H1 (cell line): ENCODE data around the gene SAMD14. TPM values are rescaled to one million over a fixed set of nuclear protein-coding genes. Genes with fewer than 3 reads are reported as not detected.

Experiments used
- CTCF ChIA-PET: fragments of 300-600 bp; sonication (Branson Sonifier 250); formaldehyde crosslinking; loops from one replicate; lab custom pipeline; 2021; ENCODE audit not compliant: partially characterized antibody; lab: Charles Lee
- POLR2A ChIA-PET: fragments of 300-600 bp; sonication (Branson Sonifier 250); formaldehyde crosslinking; loops from one replicate; lab custom pipeline; 2021; ENCODE audit warnings: inconsistent platforms; ENCODE audit not compliant: partially characterized antibody; lab: Charles Lee
- DNase-seq, 2 experiments: peaks; one replicate each; pipeline versions ENCODE4 v3.0.0 to v3.0.0-alpha.2; 2010 to 2022; ENCODE audit warnings: low spot score in 2 of 2, low read depth in 1 of 2, mixed read lengths in 1 of 2
- FAIRE-seq: peaks from 2 replicates; lab custom pipeline; 2011; peaks lifted over from hg19 to GRCh38; lab: Jason Lieb, UNC
- H2AFZ ChIP-seq: 2 replicates; pipeline ENCODE4 v1.8.1; 2012; ENCODE audit warnings: low read length, inconsistent platforms
- H2AK5ac ChIP-seq: 2 replicates; pipeline ENCODE4 v1.6.1; 2013; ENCODE audit warnings: low read depth, low read length
- H2BK120ac ChIP-seq: replicated peaks from 2 replicates; pipeline ENCODE3; 2013; ENCODE audit warnings: low read depth, low read length, inconsistent platforms
- H2BK12ac ChIP-seq: 2 replicates; pipeline ENCODE4 v1.6.1; 2013; ENCODE audit warnings: low read depth, low read length
- H2BK15ac ChIP-seq: 2 replicates; pipeline ENCODE4 v1.6.1; 2013; ENCODE audit warnings: low read length
- H2BK20ac ChIP-seq: 2 replicates; pipeline ENCODE4 v1.6.1; 2013; ENCODE audit warnings: low read length
- H2BK5ac ChIP-seq: 2 replicates; pipeline ENCODE4 v1.6.1; 2013; ENCODE audit warnings: low read depth, low read length
- H3K14ac ChIP-seq: 2 replicates; pipeline ENCODE4 v1.6.1; 2013; ENCODE audit warnings: inconsistent platforms; ENCODE audit not compliant: insufficient read length
- H3K18ac ChIP-seq: 2 replicates; pipeline ENCODE4 v1.6.1; 2013; ENCODE audit warnings: low read length; ENCODE audit errors: extremely low read depth
- H3K23ac ChIP-seq: 2 replicates; pipeline ENCODE4 v1.6.1; 2013; ENCODE audit warnings: inconsistent platforms; ENCODE audit not compliant: insufficient read length
- H3K23me2 ChIP-seq: 2 replicates; pipeline ENCODE4 v1.6.1; 2013; ENCODE audit warnings: low read depth, low read length
- H3K27ac ChIP-seq: 2 replicates; pipeline ENCODE4 v1.6.1; 2011; ENCODE audit warnings: low read depth, low read length, inconsistent platforms
- H3K27me3 ChIP-seq, 4 experiments: replicated peaks in 1 of 4; 1 replicate in 1 of 4; 2 replicates in 3 of 4; pipeline versions ENCODE4 v1.6.1 to v1.8.1; 2011 to 2013; ENCODE audit warnings: low read length in 3 of 4, mild to moderate bottlenecking in 3 of 4, inconsistent platforms in 2 of 4, mixed read lengths in 2 of 4, moderate library complexity in 1 of 4; ENCODE audit not compliant: control insufficient read depth in 3 of 4, insufficient read depth in 3 of 4; ENCODE audit errors: extremely low read depth in 1 of 4
- H3K36me3 ChIP-seq, 4 experiments: 2 replicates each; pipeline versions ENCODE4 v1.6.1 to v1.8.1; 2011 to 2013; ENCODE audit warnings: mild to moderate bottlenecking in 4 of 4, low read length in 3 of 4, moderate library complexity in 2 of 4, control low read depth in 1 of 4, inconsistent platforms in 1 of 4; ENCODE audit not compliant: insufficient read depth in 4 of 4, control insufficient read depth in 2 of 4
- H3K4ac ChIP-seq: replicated peaks from 2 replicates; pipeline ENCODE3; 2013; ENCODE audit warnings: low read length, low read depth, mixed read lengths, inconsistent platforms; ENCODE audit not compliant: insufficient read length
- H3K4me1 ChIP-seq, 4 experiments: replicated peaks in 1 of 4; 1 replicate in 1 of 4; 2 replicates in 3 of 4; pipeline versions ENCODE4 v1.6.1 to v1.8.1; 2011 to 2013; ENCODE audit warnings: low read length in 3 of 4, inconsistent platforms in 2 of 4, mixed read lengths in 1 of 4; ENCODE audit not compliant: insufficient read depth in 4 of 4, control insufficient read depth in 3 of 4
- H3K4me2 ChIP-seq, 2 experiments: 2 replicates each; pipeline versions ENCODE4 v1.6.1 to v1.8.1; 2011 to 2013; ENCODE audit warnings: low read depth in 2 of 2, low read length in 2 of 2, control low read depth in 1 of 2, inconsistent platforms in 1 of 2, mild to moderate bottlenecking in 1 of 2; ENCODE audit not compliant: insufficient read depth in 1 of 2
- H3K4me3 ChIP-seq, 4 experiments: fragments of 200-600, 300-600 bp in 1 of 4; sonication (generic), shearing (Covaris generic), sonication (Bioruptor Twin) in 1 of 4; 2 replicates each; pipeline versions ENCODE4 v1.5.1 to v1.8.1; 2011 to 2016; ENCODE audit warnings: low read length in 4 of 4, low read depth in 3 of 4, control low read depth in 2 of 4, inconsistent platforms in 2 of 4, mild to moderate bottlenecking in 2 of 4, mixed read lengths in 1 of 4, moderate library complexity in 1 of 4; ENCODE audit not compliant: insufficient read depth in 2 of 4; ENCODE audit errors: extremely low read depth in 1 of 4
- H3K56ac ChIP-seq: replicated peaks from 2 replicates; pipeline ENCODE3; 2013; ENCODE audit warnings: low read depth, mild to moderate bottlenecking, mixed read lengths, low read length, inconsistent platforms; ENCODE audit not compliant: insufficient read length
- H3K79me1 ChIP-seq: 2 replicates; pipeline ENCODE4 v1.6.1; 2013; ENCODE audit warnings: low read depth, low read length, control low read depth
- H3K79me2 ChIP-seq, 2 experiments: 2 replicates each; pipeline versions ENCODE4 v1.6.1 to v1.8.1; 2012 to 2013; ENCODE audit warnings: low read length in 2 of 2, mild to moderate bottlenecking in 2 of 2, inconsistent platforms in 1 of 2; ENCODE audit not compliant: insufficient read depth in 2 of 2, control insufficient read depth in 1 of 2
- H3K9ac ChIP-seq, 4 experiments: replicated peaks in 1 of 4; 1 replicate in 1 of 4; 2 replicates in 3 of 4; pipeline versions ENCODE4 v1.6.1 to v1.8.1; 2011 to 2013; ENCODE audit warnings: low read depth in 3 of 4, low read length in 3 of 4, control low read depth in 2 of 4, mild to moderate bottlenecking in 2 of 4, moderate library complexity in 2 of 4, inconsistent platforms in 1 of 4; ENCODE audit errors: extremely low read depth in 1 of 4
- H3K9me3 ChIP-seq, 2 experiments: 2 replicates each; pipeline versions ENCODE4 v1.6.1 to v1.8.1; 2012 to 2013; ENCODE audit warnings: mild to moderate bottlenecking in 2 of 2, moderate library complexity in 2 of 2, control low read depth in 1 of 2, inconsistent platforms in 1 of 2, low read depth in 1 of 2, low read length in 1 of 2, mixed read lengths in 1 of 2; ENCODE audit not compliant: insufficient read depth in 2 of 2
- H4K20me1 ChIP-seq, 2 experiments: replicated peaks in 1 of 2; 2 replicates each; pipeline versions ENCODE3 to v1.8.1; 2011 to 2013; ENCODE audit warnings: inconsistent platforms in 2 of 2, low read length in 2 of 2, mild to moderate bottlenecking in 1 of 2; ENCODE audit not compliant: insufficient read depth in 2 of 2, control insufficient read depth in 1 of 2
- H4K5ac ChIP-seq: 2 replicates; pipeline ENCODE4 v1.6.1; 2013; ENCODE audit warnings: low read length, low read depth, mixed read lengths, inconsistent platforms; ENCODE audit not compliant: insufficient read length
- H4K8ac ChIP-seq: 2 replicates; pipeline ENCODE4 v1.8.0; 2013; ENCODE audit warnings: mild to moderate bottlenecking, moderate library complexity, low read length, inconsistent platforms; ENCODE audit not compliant: insufficient read depth; ENCODE audit errors: extremely low read depth
- H4K91ac ChIP-seq: replicated peaks from 2 replicates; pipeline ENCODE3; 2013; ENCODE audit warnings: low read length, mixed read lengths, inconsistent platforms; ENCODE audit not compliant: insufficient read length
- ATF2 ChIP-seq: IDR thresholded peaks from 2 replicates; pipeline ENCODE4 v1.6.1; 2012; ENCODE audit warnings: low read length, inconsistent platforms
- BCL11A ChIP-seq, 2 experiments: IDR thresholded peaks; one replicate each; pipeline ENCODE4 v1.6.1; 2011; ENCODE audit warnings: low read depth in 2 of 2, low read length in 2 of 2, mild to moderate bottlenecking in 2 of 2
- GABPA ChIP-seq: IDR thresholded peaks from 2 replicates; pipeline ENCODE4 v1.6.1; 2011; ENCODE audit warnings: mild to moderate bottlenecking, low read length, moderate library complexity, borderline replicate concordance; ENCODE audit not compliant: insufficient read depth
- HDAC6 ChIP-seq: IDR thresholded peaks from one replicate; pipeline ENCODE4 v1.7.1; 2012; ENCODE audit warnings: low read depth, mild to moderate bottlenecking, inconsistent platforms, low read length, moderate library complexity
- KDM4A ChIP-seq: IDR thresholded peaks from one replicate; pipeline ENCODE4 v1.7.1; 2012; ENCODE audit warnings: low read depth, mild to moderate bottlenecking, moderate library complexity, low read length, inconsistent platforms; ENCODE audit not compliant: severe bottlenecking
- KDM5A ChIP-seq: fragments of 200-600 bp; IDR thresholded peaks from 2 replicates; pipeline ENCODE4 v1.7.1; 2012; ENCODE audit warnings: mild to moderate bottlenecking, low read length, inconsistent platforms, mixed read lengths
- MAFK ChIP-seq: IDR thresholded peaks from 2 replicates; pipeline ENCODE4 v1.6.1; 2012; ENCODE audit warnings: low read depth, mild to moderate bottlenecking, improper control_type of control experiment, low read length
- PHF8 ChIP-seq: fragments of 200-600 bp; sonication (generic); conservative IDR thresholded peaks from 2 replicates; pipeline ENCODE4 v1.7.1; 2012; ENCODE audit warnings: low read depth, mild to moderate bottlenecking, inconsistent platforms, low read length, moderate library complexity
- RXRA ChIP-seq: IDR thresholded peaks from 2 replicates; pipeline ENCODE4 v1.6.1; 2011; ENCODE audit warnings: low read depth, mild to moderate bottlenecking, low read length, moderate library complexity; ENCODE audit not compliant: insufficient read depth
- SIN3A ChIP-seq, 2 experiments: IDR thresholded peaks in 1 of 2; conservative IDR thresholded peaks in 1 of 2; 2 replicates each; pipeline ENCODE4 v1.6.1; 2011 to 2012; ENCODE audit warnings: low read length in 2 of 2, improper control_type of control experiment in 1 of 2, low read depth in 1 of 2, mild to moderate bottlenecking in 1 of 2
- SP4 ChIP-seq: IDR thresholded peaks from 2 replicates; pipeline ENCODE4 v1.6.1; 2012; ENCODE audit warnings: low read length, inconsistent platforms
- WGBS, 2 experiments: shearing (Covaris generic) in 1 of 2; methylation state at CpG; one replicate each; pipeline versions ENCODE4 v1.1.6 to v1.1.7; 2013 to 2015; ENCODE audit warnings: low lambda C conversion rate in 2 of 2, mixed read lengths in 2 of 2, inconsistent platforms in 1 of 2, low coverage in 1 of 2, missing lambda C conversion rate in 1 of 2; ENCODE audit not compliant: insufficient replicate concordance in 2 of 2, insufficient coverage in 1 of 2, insufficient read length in 1 of 2; ENCODE audit errors: extremely low coverage in 1 of 2, missing lambda C conversion rate in 1 of 2; 5-methylcytosine and 5-hydroxymethylcytosine counted together
- polyA plus RNA-seq, 7 experiments: library from polyadenylated mRNA; depleted of rRNA in 3 of 7; stranded (reverse) in 5 of 7; unstranded in 2 of 7; fragments of >200 nt in 5 of 7; fragments of 200-250 nt in 2 of 7; gene quantifications; 1 replicate in 5 of 7; 2 replicates in 1 of 7; 4 replicates in 1 of 7; pipeline versions ENCODE4 v1.2.1 to v1.2.3, GENCODE V29; 2011 to 2013; ENCODE audit warnings: missing spikeins in 2 of 7, mixed read lengths in 2 of 7
- total RNA-seq: library from RNA; stranded (reverse); fragmentation: NEBNext Ultra II Directional; extraction: Animal tissue kit (Norgen Biotek cat#: 25700); gene quantifications from 2 replicates; pipeline ENCODE4 v1.2.1, GENCODE V29; 2021

SAMD14 gene
- total and polyA plus RNA-seq, 2 of the 8 experiments (the other 6 are each of a cell fraction or from before 2014, with no cell fraction given) = 5.7 to 5.8 TPM

GRCh38 chr17:50147841-50148225 is 17.9 kb upstream of the SAMD14 start:
- H4K91ac ChIP-seq = no peak overlapping the region
- no peaks in the 10 kb centered on the region; a peak in 1 of 4 replicates for H3K79me2 ChIP-seq
- no peak overlapping the region for H3K4ac ChIP-seq
- no peak overlapping the region for H4K5ac ChIP-seq
- no peak overlapping the region for H3K9ac ChIP-seq
- peak in 1 of 2 experiments; percentile 50 for DNase-seq
- H2AFZ ChIP-seq = no peak overlapping the region
- peak overlapping the region; percentile 48 for H3K18ac ChIP-seq
- 0 out of 2 replicates have a peak overlapping the region, but pooled peaks have one; percentile 16 for H2BK15ac ChIP-seq
- H2BK12ac ChIP-seq = no peak overlapping the region
- no peak overlapping the region for H3K56ac ChIP-seq
- no peak overlapping the region for H3K23ac ChIP-seq
- H2BK5ac ChIP-seq = no peak overlapping the region; the same call in 1 of the 2 replicates
- CTCF ChIA-PET = interaction anchor here (0.6 to 21.5 kb wide), 15 partner anchors 10 to 198 kb away, joined by 3 to 299 read pairs (median 5); partner anchors contain the start of genes COL1A1, SAMD14 and SGCA
- H3K4me3 ChIP-seq = peak overlapping the region in 3 of 4 experiments; percentile 30 to 64 (median 36); a peak in 5 of 8 replicates
- H3K36me3 ChIP-seq = peaks cover 0 to 6% (median 0%) of the 10 kb centered on the region in 4 experiments; a peak in 1 of 8 replicates
- no peaks in the 10 kb centered on the region for H3K9me3 ChIP-seq
- POLR2A ChIA-PET = interaction anchor here (1.3 to 2.6 kb wide), 4 partner anchors 8 to 25 kb away, joined by 4 to 9 read pairs (median 7); no protein-coding TSS in a partner anchor
- peaks cover 8% of the 10 kb centered on the region for H3K79me1 ChIP-seq
- H2BK120ac ChIP-seq = no peak overlapping the region
- H4K20me1 ChIP-seq = peaks cover 5 to 16% of the 10 kb centered on the region in 2 experiments
- H3K4me2 ChIP-seq = peak overlapping the region; percentile 87 to 88; a peak in 3 of 4 replicates
- 0 out of 2 replicates have a peak overlapping the region, but pooled peaks have one; percentile 72 for H2BK20ac ChIP-seq
- no peak overlapping the region for H3K14ac ChIP-seq
- H3K4me1 ChIP-seq = peaks cover 0 to 33% (median 16%) of the 10 kb centered on the region in 4 experiments; a peak in 6 of 7 replicates
- no peak overlapping the region for H2AK5ac ChIP-seq
- peaks cover 30% of the 10 kb centered on the region for H3K23me2 ChIP-seq
- 60% methylated on average over 5 of the region's 5 CpGs; no CpG with 5 or more reads in 1 of the 2 experiments for WGBS, 2 experiments
- H4K8ac ChIP-seq = no peak overlapping the region
- no peak overlapping the region for H3K27ac ChIP-seq
- peaks cover 2 to 17% (median 15%) of the 10 kb centered on the region in 4 experiments; a peak in 6 of 7 replicates for H3K27me3 ChIP-seq
- FAIRE-seq = no peak
- TF ChIP-seq BCL11A (IDR thresholded peaks at IDR 0.05; ENCODE audit: low read depth in 2 of 2, low read length in 2 of 2) (no peak), MAFK (no peak), KDM4A (no peak), HDAC6 (no peak), ATF2 (no peak), SP4 (no peak), GABPA (no peak), RXRA (no peak), KDM5A (no peak), SIN3A (conservative IDR thresholded peaks at IDR 0.05 in 1 of 2, IDR thresholded peaks at IDR 0.05 in 1 of 2; ENCODE audit: low read depth in 1 of 2, low read length in 2 of 2) (no peak), PHF8 (no peak)
